Gastroesophageal sphincter (tissue), 4 donors: ENCODE results near the gene COL9A2. TPM values are rescaled to one million over a fixed set of nuclear protein-coding genes. Genes with fewer than 3 reads are reported as not detected.

Experiments used
- ATAC-seq: fragments of 150-250 bp; one replicate; pipeline ENCODE4 v1.9.1; 2016; ENCODE audit warnings: mild to moderate bottlenecking, moderate library complexity
- H3K27ac ChIP-seq, 4 donors: fragments of 200-600 bp; sonication (generic) in 3 of 4; 1 replicate in 3 of 4; 2 replicates in 1 of 4; pipeline ENCODE4 v1.5.1; 2016 to 2019
- H3K27me3 ChIP-seq: fragments of 200-600 bp; sonication (generic); one replicate; pipeline ENCODE4 v1.5.1; 2019
- H3K36me3 ChIP-seq, 2 donors: fragments of 200-600 bp; sonication (generic); one replicate each; pipeline ENCODE4 v1.5.1; 2019; ENCODE audit warnings: control low read depth in 1 of 2
- H3K4me1 ChIP-seq, 3 donors: fragments of 200-600 bp; sonication (generic); 1 replicate in 2 of 3; 2 replicates in 1 of 3; pipeline ENCODE4 v1.5.1; 2016 to 2019; ENCODE audit warnings: control low read depth in 2 of 3
- H3K4me3 ChIP-seq, 2 donors: fragments of 200-600 bp; sonication (generic); one replicate each; pipeline ENCODE4 v1.5.1; 2019; ENCODE audit warnings: mild to moderate bottlenecking in 1 of 2, moderate library complexity in 1 of 2
- H3K9me3 ChIP-seq, 3 donors: fragments of 200-600 bp; sonication (generic); one replicate each; pipeline ENCODE4 v1.5.1; 2017 to 2019; ENCODE audit warnings: control low read depth in 2 of 3
- CTCF ChIP-seq, 4 experiments: fragments of 200-600 bp in 2 of 4; fragments of 450-650 bp in 2 of 4; sonication (generic) in 1 of 4; IDR thresholded peaks; one replicate each; pipeline ENCODE4 v1.5.1; 2017 to 2019; ENCODE audit warnings: antibody characterized with exemption in 4 of 4, mild to moderate bottlenecking in 2 of 4, moderate library complexity in 2 of 4
- EP300 ChIP-seq: sonication (generic); formaldehyde crosslinking; IDR thresholded peaks from one replicate; pipeline ENCODE4 v1.6.1; 2017; ENCODE audit warnings: antibody characterized with exemption, mild to moderate bottlenecking
- POLR2A ChIP-seq, 2 donors: fragments of 450-650 bp; IDR thresholded peaks; one replicate each; pipeline ENCODE4 v1.6.1; 2017; ENCODE audit warnings: antibody characterized with exemption in 2 of 2, mild to moderate bottlenecking in 2 of 2, moderate library complexity in 1 of 2
- POLR2AphosphoS5 ChIP-seq: sonication (generic); formaldehyde crosslinking; IDR thresholded peaks from one replicate; pipeline ENCODE4 v1.6.1; 2017; ENCODE audit warnings: antibody characterized with exemption
- WGBS, 2 donors: methylation state at CpG; one replicate each; pipeline ENCODE4 v1.1.5; 2018; ENCODE audit warnings: low coverage in 1 of 2; 5-methylcytosine and 5-hydroxymethylcytosine counted together
- total RNA-seq, 4 donors: library from RNA; depleted of rRNA; stranded (reverse); fragments of >200 nt; gene quantifications; one replicate each; pipeline ENCODE4 v1.1.0, GENCODE V29; 2016

Gene COL9A2
- total RNA-seq, 4 donors from 2014 or later: 1.6 to 12.0 (median 4.9) TPM

- TF ChIP-seq EP300: no peak
- no peak for TF ChIP-seq POLR2A (IDR thresholded peaks at IDR 0.05)
- no peak for TF ChIP-seq CTCF (IDR thresholded peaks at IDR 0.05)
- no peak for TF ChIP-seq POLR2AphosphoS5
- H3K36me3 ChIP-seq: no peaks in the 10 kb centered on the region
- no peak overlapping the region for H3K27ac ChIP-seq
- peaks cover 0 to 5% (median 2%) of the 10 kb centered on the region in 3 donors for H3K4me1 ChIP-seq
- H3K9me3 ChIP-seq: no peaks in the 10 kb centered on the region
- H3K4me3 ChIP-seq: no peak overlapping the region
- 83 to 93% methylated on average over 3 of the region's 8 CpGs for WGBS, 2 donors
- no peak for ATAC-seq
- H3K27me3 ChIP-seq: no peaks in the 10 kb centered on the region
Measured at GRCh38 chr1:40309374-40310128, 7.5 kb downstream of the COL9A2 start.

- WGBS, 2 donors: 0% methylated on average over 1 of the region's 6 CpGs; no CpG with 5 or more reads in 1 of the 2 donors
- Histone ChIP-seq H3K27ac (no peak overlapping the region), H3K27me3 (no peaks in the 10 kb centered on the region), H3K9me3 (no peaks in the 10 kb centered on the region), H3K36me3 (no peaks in the 10 kb centered on the region), H3K4me1 (no peaks in the 10 kb centered on the region), H3K4me3 (no peak overlapping the region)
- TF ChIP-seq POLR2A (IDR thresholded peaks at IDR 0.05) (no peak), EP300 (no peak), CTCF (IDR thresholded peaks at IDR 0.05) (no peak), POLR2AphosphoS5 (no peak)
- ATAC-seq: no peak
Measured at GRCh38 chr1:40308036-40308727, 8.9 kb downstream of the COL9A2 start.

- 95% methylated on average over 2 of the region's 6 CpGs; no CpG with 5 or more reads in 1 of the 2 donors for WGBS, 2 donors
Measured at GRCh38 chr1:40307186-40307585, 9.9 kb downstream of the COL9A2 start.

GRCh38 chr1:40306296-40306695, 10.8 kb downstream of the COL9A2 start:
- ATAC-seq: no peak
- Histone ChIP-seq H3K27ac (no peak overlapping the region), H3K36me3 (no peaks in the 10 kb centered on the region), H3K4me1 (no peaks in the 10 kb centered on the region), H3K4me3 (no peak overlapping the region), H3K9me3 (no peaks in the 10 kb centered on the region), H3K27me3 (no peaks in the 10 kb centered on the region)
- TF ChIP-seq POLR2A (IDR thresholded peaks at IDR 0.05): no peak
- no peak for TF ChIP-seq EP300
- no peak for TF ChIP-seq CTCF (IDR thresholded peaks at IDR 0.05)
- 86% methylated on average over 1 of the region's 4 CpGs; no CpG with 5 or more reads in 1 of the 2 donors for WGBS, 2 donors

More at GRCh38 chr1:40307186-40307585, 9.9 kb downstream of the COL9A2 start:
- H3K4me3 ChIP-seq: no peak overlapping the region
- H3K4me1 ChIP-seq: no peaks in the 10 kb centered on the region
- ATAC-seq: no peak
- no peaks in the 10 kb centered on the region for H3K36me3 ChIP-seq
- no peaks in the 10 kb centered on the region for H3K27me3 ChIP-seq
- H3K27ac ChIP-seq: no peak overlapping the region
- H3K9me3 ChIP-seq: no peaks in the 10 kb centered on the region
- TF ChIP-seq POLR2AphosphoS5: no peak
- no peak for TF ChIP-seq EP300
- no peak for TF ChIP-seq POLR2A (IDR thresholded peaks at IDR 0.05)
- no peak for TF ChIP-seq CTCF (IDR thresholded peaks at IDR 0.05)

GRCh38 chr1:40305871-40306270, 11.2 kb downstream of the COL9A2 start:
- 100% methylated on average over 1 of the region's 2 CpGs; no CpG with 5 or more reads in 1 of the 2 donors for WGBS, 2 donors
- Histone ChIP-seq H3K4me3 (no peak overlapping the region), H3K27me3 (no peaks in the 10 kb centered on the region), H3K36me3 (no peaks in the 10 kb centered on the region), H3K4me1 (no peaks in the 10 kb centered on the region), H3K9me3 (no peaks in the 10 kb centered on the region), H3K27ac (no peak overlapping the region)
- ATAC-seq: no peak
- TF ChIP-seq CTCF (IDR thresholded peaks at IDR 0.05): no peak
- no peak for TF ChIP-seq POLR2A (IDR thresholded peaks at IDR 0.05)
- no peak for TF ChIP-seq EP300
- no peak for TF ChIP-seq POLR2AphosphoS5
